HG02981 (cell line): Measurements from ENCODE around the gene RNF166.

Source experiments
- ATAC-seq: cut with Tn5 transposase; IDR thresholded peaks from one replicate; pipeline ENCODE4 v1.9.1; 2021; ENCODE audit warnings: mild to moderate bottlenecking, moderate library complexity; ENCODE audit not compliant: unreplicated experiment

The RNF166 gene

DNA sequence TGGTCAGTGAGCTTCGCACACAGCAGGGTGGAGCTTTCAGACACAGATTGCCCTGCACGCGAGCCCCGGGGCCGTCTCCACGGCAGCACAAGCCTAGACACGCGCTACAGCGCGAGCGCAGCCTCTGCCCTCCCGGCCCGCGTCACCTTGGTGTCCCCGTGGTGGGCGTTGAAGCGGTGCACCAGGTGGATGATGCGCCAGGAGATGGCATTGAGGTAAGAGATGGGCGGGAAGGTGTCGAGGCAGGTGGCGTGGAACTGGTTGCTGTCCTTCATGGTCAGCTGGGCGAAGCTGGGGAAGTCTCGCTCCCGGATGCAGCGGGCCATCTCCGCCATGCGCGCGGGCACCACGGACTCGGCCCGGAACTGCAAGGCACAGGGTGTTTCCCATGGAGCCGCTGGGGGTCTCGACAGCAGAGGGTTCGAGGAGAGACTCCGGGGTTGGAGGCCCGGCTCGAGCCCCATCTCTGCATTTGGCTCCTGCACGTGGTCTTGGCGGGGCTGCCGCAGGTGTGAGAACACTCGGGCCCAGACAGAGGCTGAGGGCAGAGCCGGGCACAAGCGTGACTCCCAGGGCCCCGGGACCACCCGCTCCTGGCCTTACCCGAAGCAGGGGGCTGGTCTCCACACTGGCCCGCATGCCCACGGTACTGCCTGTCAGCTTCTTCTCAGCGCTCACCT lies 51.0 kb downstream of the RNF166 start:
- ATAC-seq: no peak

DNA sequence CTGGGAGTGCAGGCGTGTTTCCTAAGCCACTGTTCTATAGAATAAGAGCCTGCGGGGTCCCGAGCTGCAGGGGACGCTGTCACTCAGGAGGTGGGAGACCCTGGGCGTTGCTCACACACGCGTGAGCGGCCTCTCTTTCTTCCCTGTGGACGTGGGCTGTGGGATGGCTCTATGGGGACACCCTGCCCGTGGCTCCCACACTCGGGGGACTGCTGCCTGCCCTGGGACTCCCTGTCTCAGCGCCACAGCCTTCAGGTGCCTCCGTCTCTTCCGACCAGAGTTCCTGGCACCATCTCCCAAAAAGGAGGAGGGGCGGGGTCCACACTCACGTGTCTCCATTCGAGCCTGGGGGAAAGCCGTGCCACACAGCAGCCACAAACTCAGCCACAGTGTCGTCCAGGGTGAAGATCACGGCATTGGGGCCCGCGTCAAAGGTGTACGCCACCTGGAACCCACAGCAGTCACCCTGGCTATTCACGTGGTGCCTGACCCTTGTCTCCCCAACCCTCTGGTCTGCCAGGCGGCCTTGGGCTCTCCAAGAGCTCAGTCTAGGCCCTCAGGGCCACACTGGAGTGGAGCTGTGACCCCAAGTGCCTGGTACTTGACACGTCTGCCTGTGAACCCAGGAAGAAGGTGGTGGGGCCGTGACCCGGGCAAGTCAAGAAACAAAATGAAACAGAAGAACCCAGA lies 51.7 kb downstream of the RNF166 start:
- ATAC-seq: no peak

DNA sequence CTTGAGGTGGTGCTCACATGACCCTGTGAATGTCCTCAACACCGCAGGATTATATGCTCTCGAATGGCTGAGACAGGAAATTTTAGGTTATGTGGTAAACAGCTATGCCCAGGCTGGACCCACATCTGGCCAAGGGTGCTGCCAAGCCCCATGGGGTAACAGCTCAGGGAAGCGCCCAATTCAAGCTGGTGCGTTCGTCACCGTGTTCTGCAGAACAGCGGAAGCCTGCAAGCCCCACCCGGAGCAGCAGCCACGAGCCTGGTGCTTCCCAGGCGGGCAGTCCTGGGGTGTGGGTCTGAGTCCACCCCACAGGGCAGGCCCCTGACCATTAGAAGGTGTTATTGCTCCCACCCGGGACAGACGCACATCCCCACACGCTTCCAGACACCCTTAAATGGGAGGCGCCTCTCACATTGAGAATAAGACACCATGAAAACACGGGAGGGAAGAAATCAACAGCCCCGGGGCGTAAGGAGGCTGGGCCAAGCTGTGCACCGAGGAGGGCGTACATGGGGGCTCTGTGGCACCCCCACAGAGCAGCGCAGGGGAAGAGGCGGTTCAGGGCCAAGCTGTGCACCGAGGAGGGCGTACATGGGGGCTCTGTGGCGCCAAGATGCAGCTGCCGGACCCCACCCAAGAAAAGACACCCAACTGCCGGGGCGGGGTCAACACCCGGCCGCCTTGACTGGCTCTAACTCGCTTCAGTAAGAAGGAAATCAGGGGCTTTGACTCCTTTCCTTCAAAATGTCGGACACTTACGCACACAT lies 52.4 kb downstream of the RNF166 start:
- no peak for ATAC-seq

DNA sequence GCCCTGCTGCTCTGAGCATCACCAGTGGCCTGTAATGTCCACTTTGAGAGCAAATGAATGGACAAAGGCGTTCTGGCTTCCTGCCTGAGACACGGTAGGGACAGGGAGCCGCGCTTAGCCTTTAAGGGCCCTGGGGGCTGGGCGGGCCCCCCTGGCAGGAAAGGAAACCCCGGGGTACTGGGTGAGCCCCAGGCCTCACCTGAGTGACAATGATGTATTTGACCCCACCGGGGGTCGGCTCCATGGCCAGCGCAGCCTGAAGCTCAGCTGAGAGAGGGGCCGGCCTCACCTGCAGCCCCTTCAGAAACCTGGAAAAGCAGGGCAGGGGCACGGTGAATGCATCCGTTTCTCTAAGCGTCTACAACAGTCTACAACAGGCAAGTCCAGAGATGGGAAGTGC lies 53.1 kb downstream of the RNF166 start:
- ATAC-seq: no peak

DNA sequence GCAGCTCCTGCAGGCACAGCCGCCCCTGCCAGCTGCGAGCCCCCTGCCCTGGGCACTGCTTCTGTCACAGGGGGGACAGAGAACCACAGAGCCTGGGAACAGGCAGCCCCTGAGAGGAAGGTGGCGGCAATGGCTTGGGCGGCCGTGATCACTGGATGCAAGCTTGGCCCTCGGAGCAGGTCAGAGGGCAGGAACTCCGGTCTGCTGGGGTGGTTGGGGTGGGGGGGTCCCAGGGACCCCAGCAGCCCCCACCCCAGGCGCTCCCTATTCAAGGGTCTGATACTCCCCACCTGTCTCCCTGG lies 53.5 kb downstream of the RNF166 start:
- no peak for ATAC-seq

DNA sequence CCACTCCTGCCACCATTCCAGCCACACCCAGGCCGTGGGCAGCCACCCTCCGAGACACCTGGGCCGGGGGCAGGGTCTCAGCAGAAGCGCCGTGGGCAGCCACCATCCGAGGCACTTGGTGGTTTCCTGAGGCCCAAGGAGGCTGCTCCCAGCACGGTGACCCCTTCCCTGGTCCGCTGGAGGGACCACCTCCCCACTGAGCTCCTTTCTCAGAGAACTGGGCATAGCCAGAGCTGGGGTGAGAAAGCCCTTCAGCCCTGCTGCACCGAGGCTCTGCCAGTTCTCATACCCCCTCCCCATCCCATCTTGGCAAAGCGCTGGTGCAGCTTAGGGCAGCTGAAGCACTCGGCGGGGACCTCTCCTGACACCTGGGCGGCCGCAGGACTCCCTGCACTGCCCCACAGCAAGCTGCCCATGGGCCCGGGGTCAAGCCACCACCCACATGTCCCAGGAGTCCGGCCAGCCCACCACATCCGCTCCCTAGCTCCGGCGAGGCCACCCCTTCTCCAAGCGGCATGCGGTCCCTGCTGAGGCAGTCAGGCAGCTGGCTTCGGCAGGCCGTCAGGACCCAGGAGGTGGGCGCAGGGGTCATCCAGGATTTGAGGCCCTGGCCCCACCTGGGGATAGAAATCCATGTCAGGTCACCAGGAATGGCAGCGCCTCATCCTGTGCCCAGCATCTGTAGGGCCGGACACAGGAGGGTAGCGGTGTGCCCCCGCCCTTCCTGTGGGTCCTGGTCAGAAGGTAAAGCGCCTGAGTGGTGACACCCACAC lies 54.0 kb downstream of the RNF166 start:
- ATAC-seq: no peak

DNA sequence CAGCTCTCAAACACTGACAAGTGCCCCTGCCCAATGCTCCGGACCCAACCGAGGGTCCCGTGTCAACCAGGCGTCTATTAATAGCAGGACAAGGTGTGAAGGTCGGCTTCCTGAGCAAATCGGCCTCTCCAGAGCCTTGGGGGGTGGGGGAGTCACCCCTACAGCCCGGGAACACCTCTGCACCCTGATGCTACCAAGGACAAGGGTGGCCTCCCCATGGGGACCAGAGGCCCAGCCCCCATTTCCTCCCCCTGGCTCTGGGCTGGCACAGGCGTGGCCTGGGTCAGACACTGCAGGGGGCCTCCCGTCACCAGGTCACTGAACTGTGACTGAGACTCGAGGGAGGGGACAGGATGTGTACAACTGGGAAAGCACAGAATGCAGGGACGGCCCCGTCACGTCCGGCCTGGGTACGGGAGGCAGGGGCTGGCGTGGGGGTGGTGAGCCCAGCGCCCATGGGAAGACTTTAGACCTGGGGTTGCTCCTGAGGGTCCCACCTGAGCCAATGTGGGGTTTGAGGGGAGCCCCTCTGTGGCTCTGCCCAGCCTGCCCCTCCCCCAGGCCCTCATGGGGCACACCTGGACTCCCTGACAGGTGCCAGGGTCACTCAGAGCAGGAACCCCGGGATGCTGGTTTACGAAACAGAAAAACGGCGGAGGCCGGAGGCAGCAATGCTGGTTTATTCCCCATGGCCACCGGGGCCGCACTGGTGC lies 54.8 kb downstream of the RNF166 start:
- peak; percentile 82 for ATAC-seq

DNA sequence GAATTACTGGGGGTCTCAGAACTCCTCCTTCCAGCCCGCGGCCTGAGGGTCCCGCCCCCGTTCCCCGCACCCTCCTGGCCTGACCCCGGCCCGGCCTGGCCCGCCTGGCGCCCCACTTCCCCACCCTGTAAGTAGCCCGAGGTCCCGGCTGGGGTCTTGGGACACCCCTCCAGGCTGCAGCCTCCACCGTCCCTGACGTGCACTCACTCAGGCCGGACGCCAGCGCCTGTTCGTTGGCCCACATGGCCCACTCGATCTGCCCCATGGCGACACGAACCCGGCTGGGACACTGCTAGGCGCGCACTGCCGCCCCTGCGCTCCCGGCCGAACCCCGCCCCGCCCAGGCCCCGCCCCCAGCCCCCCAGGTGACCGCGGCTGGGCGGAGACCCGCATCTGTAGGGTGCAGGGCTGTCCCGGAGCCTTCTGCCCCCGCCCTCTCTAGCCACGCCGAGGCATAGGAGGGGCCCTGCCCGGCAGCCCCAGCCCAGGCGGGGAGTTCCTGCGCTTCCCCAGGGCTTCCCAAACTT lies 55.4 kb downstream of the RNF166 start, which contains the start of gene CYBA:
Gene CYBA (minus strand): TSS at position 305 of the 527 bp plus-strand sequence. CDS start 40 bp downstream, at position 265.
- ATAC-seq: peak; percentile 64

DNA sequence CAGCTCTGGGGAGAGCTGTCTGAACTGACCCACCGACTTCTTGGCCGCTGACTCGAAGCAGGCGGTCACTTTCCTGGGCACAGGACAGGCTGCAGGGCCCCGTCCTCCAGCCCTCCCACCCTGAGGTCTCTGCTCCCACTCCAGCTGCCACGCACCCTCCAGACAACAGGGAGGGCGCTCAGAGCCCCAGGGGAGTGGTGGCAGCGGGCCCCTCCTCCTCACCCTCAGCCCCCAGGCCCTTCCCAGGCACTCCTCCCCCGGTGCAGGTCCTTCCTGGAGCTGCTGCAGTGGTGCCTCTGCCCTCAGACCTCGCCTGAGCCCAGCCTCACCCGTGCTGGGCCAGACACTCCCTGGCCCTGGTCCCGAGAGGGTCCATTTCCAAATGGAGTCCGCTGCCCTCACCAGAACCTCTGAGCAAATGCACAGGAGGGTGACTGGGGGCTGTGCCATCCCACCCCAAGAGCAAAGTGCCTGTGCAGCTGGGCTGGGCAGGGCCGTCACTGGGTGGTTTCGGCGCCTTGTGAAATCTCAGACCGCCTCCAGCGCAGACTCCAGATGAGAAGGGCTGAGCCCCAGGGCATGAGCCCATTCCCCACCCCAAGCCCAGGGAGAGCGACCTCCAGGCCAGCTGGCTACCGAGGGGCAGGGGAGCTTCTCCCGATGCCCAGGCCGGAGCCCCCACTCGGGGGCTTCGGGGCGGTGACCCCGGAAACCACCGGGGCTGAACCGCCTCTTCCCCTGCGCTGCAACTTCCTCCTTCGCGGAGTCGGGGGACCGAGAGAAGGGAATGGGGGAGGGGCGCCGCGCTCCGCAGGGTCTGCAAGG lies 56.1 kb downstream of the RNF166 start:
- ATAC-seq: peak; percentile 3

DNA sequence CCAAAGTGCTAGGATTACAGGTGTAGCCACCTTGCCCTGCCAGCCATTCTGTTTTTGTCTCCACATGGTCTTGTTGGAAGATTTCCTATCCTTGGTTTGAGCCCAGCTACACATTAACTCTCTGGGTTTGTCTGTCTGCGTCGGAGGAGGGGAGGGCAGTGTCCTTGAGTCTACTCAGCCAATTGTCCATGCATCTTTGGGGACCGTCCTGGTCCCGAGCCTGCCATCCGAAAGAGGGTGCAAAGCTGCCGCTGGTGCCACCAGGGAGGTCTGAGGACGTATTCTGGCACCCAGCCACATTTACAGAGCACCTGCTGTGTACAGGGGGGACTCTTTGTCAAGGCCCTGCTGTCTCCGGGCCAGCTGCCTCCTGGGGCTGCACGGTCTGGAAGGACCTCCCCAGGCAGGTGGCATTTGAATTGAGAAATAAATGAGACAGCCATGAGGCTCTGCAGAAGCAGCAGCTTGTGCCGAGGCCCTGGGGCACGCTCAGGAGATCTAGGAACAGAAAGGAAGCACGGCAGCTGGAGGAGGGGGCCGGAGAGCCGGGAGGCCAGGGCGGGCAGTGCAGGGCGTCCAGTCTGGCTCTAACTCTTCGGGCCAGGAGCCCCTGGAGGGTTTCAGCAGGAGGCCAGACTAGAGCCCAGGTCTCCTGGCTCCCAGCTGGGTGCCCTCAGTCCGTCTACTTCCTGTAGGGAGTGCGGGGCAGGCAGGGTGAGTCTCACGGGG lies 56.8 kb downstream of the RNF166 start:
- ATAC-seq: no peak

DNA sequence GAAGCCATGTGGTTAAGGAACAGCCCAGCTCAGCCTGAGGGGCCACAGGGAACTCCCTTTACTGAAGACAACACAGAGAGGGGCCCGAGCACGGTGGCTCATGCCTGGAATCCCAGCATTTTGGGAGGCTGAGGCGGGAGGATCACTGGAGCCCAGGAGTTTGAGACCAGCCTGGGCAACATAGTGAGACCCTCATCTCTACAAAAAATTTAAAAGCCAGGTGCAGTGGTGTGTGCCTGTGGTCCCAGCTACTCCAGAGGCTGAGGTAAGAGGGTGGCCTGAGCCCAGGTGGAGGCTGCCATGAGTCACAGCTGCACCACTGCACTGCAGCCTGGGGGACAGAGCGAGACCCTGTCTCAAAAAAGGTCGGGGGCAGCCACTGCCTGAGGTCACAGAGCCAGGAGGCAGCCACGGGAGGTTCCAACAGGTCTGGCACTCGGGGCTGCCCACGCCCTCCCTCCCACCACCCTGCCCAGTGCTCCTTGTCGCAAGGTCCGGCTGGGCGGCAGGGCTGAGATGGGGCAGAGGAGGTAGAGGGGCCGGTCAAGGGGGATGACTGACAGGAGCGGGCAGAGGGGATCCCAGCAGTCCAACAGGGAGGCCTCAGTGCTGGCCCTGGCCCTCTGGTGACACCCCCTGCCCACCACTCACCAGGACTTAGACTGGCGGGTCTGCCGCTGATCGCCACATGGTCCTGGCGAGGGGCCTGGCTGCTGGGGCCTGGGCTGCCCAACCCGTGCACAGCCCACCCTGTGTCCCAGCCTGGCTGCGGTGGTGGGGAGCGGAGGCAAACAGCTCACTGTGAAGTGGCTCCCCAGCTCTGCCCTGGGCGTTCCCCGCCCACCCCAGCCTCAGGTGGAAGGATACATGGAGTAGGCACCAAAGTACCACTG lies 58.8 kb downstream of the RNF166 start:
- ATAC-seq: no peak
